Osteoblast (primary cell): ENCODE results near the gene PYGO1. TPM values are rescaled to one million over a fixed set of nuclear protein-coding genes. Genes with fewer than 3 reads are reported as not detected.
A peak's percentile ranks its signal among the peaks of the same experiment; 100 is the strongest.
"Not testable (repeated sequence)": the region's sequence is repeated elsewhere in the genome, so short reads cannot be mapped to it uniquely, and the experiment has no call there.

Experiments used
- DNase-seq: peaks from one replicate; pipeline ENCODE4 v3.0.0; 2011; ENCODE audit warnings: low spot score, mixed read lengths; ENCODE audit not compliant: insufficient read length; ENCODE audit errors: missing footprints
- H2AFZ ChIP-seq: 2 replicates; pipeline ENCODE4 v1.6.0; 2011; ENCODE audit warnings: mild to moderate bottlenecking, low read length
- H3K27ac ChIP-seq: 2 replicates; pipeline ENCODE4 v1.5.1; 2011; ENCODE audit warnings: mild to moderate bottlenecking, low read depth, low read length, moderate library complexity
- H3K27me3 ChIP-seq: 2 replicates; pipeline ENCODE4 v1.6.0; 2012; ENCODE audit warnings: mild to moderate bottlenecking, control low read depth, inconsistent platforms, low read length, moderate library complexity; ENCODE audit not compliant: insufficient read depth
- H3K36me3 ChIP-seq: 2 replicates; pipeline ENCODE4 v1.5.1; 2011; ENCODE audit warnings: mild to moderate bottlenecking, low read length, control low read depth, moderate library complexity; ENCODE audit not compliant: insufficient read depth
- H3K4me1 ChIP-seq: 2 replicates; pipeline ENCODE4 v1.5.1; 2011; ENCODE audit warnings: mild to moderate bottlenecking, low read length, control low read depth, moderate library complexity; ENCODE audit not compliant: insufficient read depth
- H3K4me2 ChIP-seq: 2 replicates; pipeline ENCODE4 v1.6.0; 2011; ENCODE audit warnings: mild to moderate bottlenecking, low read length; ENCODE audit not compliant: insufficient read depth
- H3K4me3 ChIP-seq: fragments of 200-600 bp; sonication (generic); 3 replicates; pipeline ENCODE4 v1.5.1; 2012; ENCODE audit warnings: mild to moderate bottlenecking, low read length, inconsistent platforms; ENCODE audit not compliant: insufficient read depth
- H3K79me2 ChIP-seq: 2 replicates; pipeline ENCODE4 v1.6.0; 2012; ENCODE audit warnings: mild to moderate bottlenecking, low read length, control low read depth, inconsistent platforms; ENCODE audit not compliant: insufficient read depth
- H3K9me3 ChIP-seq: 2 replicates; pipeline ENCODE4 v1.5.1; 2011; ENCODE audit warnings: low read depth, low read length, control low read depth
- H4K20me1 ChIP-seq: 2 replicates; pipeline ENCODE4 v1.6.0; 2012; ENCODE audit warnings: mild to moderate bottlenecking, low read length, control low read depth; ENCODE audit not compliant: insufficient read depth
- CTCF ChIP-seq: IDR thresholded peaks from 2 replicates; pipeline ENCODE4 v1.5.1; 2011; ENCODE audit warnings: mild to moderate bottlenecking, low read depth, low read length, moderate library complexity; ENCODE audit errors: extremely low read depth
- total RNA-seq: library from RNA; depleted of rRNA; stranded (reverse); fragments of >200 nt; gene quantifications from 2 replicates; pipeline ENCODE4 v1.2.3, GENCODE V29; 2012

The PYGO1 gene
- total RNA-seq, 1 donor = 15.6 TPM

- TF ChIP-seq CTCF = no peak
- DNase-seq = no peak
- Histone ChIP-seq H2AFZ (no peak overlapping the region), H3K4me2 (no peak overlapping the region), H3K9me3 (no peaks in the 10 kb centered on the region), H3K36me3 (no peaks in the 10 kb centered on the region), H3K4me3 (no peak overlapping the region), H3K27ac (no peak overlapping the region), H3K4me1 (no peaks in the 10 kb centered on the region), H3K27me3 (no peaks in the 10 kb centered on the region), H4K20me1 (no peaks in the 10 kb centered on the region), H3K79me2 (no peaks in the 10 kb centered on the region)
Observed at GRCh38 chr15:55507567-55507966, 80.6 kb downstream of the PYGO1 start.

GRCh38 chr15:55505407-55505806 is 82.7 kb downstream of the PYGO1 start:
- H3K4me1 ChIP-seq, H4K20me1 ChIP-seq, H3K27me3 ChIP-seq, H3K27ac ChIP-seq, H3K9me3 ChIP-seq, H3K4me2 ChIP-seq, H2AFZ ChIP-seq, H3K79me2 ChIP-seq, DNase-seq, H3K36me3 ChIP-seq, H3K4me3 ChIP-seq: not testable (repeated sequence)

GRCh38 chr15:55499151-55499550 is 89.0 kb downstream of the PYGO1 start:
- no peak for TF ChIP-seq CTCF
- H3K27ac ChIP-seq = no peak overlapping the region
- H4K20me1 ChIP-seq = no peaks in the 10 kb centered on the region
- no peaks in the 10 kb centered on the region for H3K27me3 ChIP-seq
- peak overlapping the region; percentile 46 for H2AFZ ChIP-seq
- H3K4me2 ChIP-seq = peak overlapping the region; percentile 86
- H3K9me3 ChIP-seq = no peaks in the 10 kb centered on the region
- no peaks in the 10 kb centered on the region for H3K79me2 ChIP-seq
- H3K4me3 ChIP-seq = no peak overlapping the region
- no peaks in the 10 kb centered on the region for H3K36me3 ChIP-seq
- peaks cover 5% of the 10 kb centered on the region for H3K4me1 ChIP-seq
- peak; percentile 55 for DNase-seq

GRCh38 chr15:55498109-55498938 is 89.8 kb downstream of the PYGO1 start:
- not testable (repeated sequence) for H3K79me2 ChIP-seq, H3K4me1 ChIP-seq, H3K36me3 ChIP-seq, H3K9me3 ChIP-seq, H4K20me1 ChIP-seq, H3K27me3 ChIP-seq
- peak overlapping the region; percentile 82 for H3K4me3 ChIP-seq
- H2AFZ ChIP-seq = peak overlapping the region; percentile 91
- peak overlapping the region; percentile 33 for H3K27ac ChIP-seq
- peak overlapping the region; percentile 86 for H3K4me2 ChIP-seq
- peak; percentile 92 for DNase-seq

GRCh38 chr15:55496716-55497115 is 91.4 kb downstream of the PYGO1 start:
- Histone ChIP-seq H3K4me1 (peaks cover 5% of the 10 kb centered on the region), H3K9me3 (no peaks in the 10 kb centered on the region), H3K4me3 (no peak overlapping the region), H3K4me2 (no peak overlapping the region), H3K79me2 (no peaks in the 10 kb centered on the region), H4K20me1 (no peaks in the 10 kb centered on the region), H3K27ac (no peak overlapping the region), H3K27me3 (no peaks in the 10 kb centered on the region), H3K36me3 (no peaks in the 10 kb centered on the region), H2AFZ (no peak overlapping the region)
- peak; percentile 57 for DNase-seq
- no peak for TF ChIP-seq CTCF
